ENCODE results near the gene INPP5E.

INPP5E gene

GRCh38 chr9:136429683-136430491 lies 9.8 kb downstream of the INPP5E start (continued):
- TF ChIP-seq ZNF18 (tag by site-specific recombination; IDR thresholded peaks at IDR 0.05) (no peak), ZNF239 (tag by site-specific recombination; IDR thresholded peaks at IDR 0.05) (no peak), KLF17 (tag by site-specific recombination; IDR thresholded peaks at IDR 0.05) (peak; percentile 29; the same call in 1 of the 2 replicates), REST (tag by site-specific recombination; IDR thresholded peaks at IDR 0.05) (no peak), TCF7L2 (IDR thresholded peaks at IDR 0.05; ENCODE audit: borderline replicate concordance, low read depth, low read length) (no peak), ZNF48 (tag by site-specific recombination; IDR thresholded peaks at IDR 0.05) (no peak), GLIS2 (tag by site-specific recombination; IDR thresholded peaks at IDR 0.05) (0 out of 2 replicates have a peak, but pooled peaks have one; percentile 20), GLIS1 (tag by site-specific recombination; IDR thresholded peaks at IDR 0.05) (peak; percentile 23; the same call in 1 of the 2 replicates), ZNF510 (tag by site-specific recombination; IDR thresholded peaks at IDR 0.05; ENCODE audit: insufficient replicate concordance) (no peak), ZNF621 (tag by site-specific recombination; IDR thresholded peaks at IDR 0.05) (no peak), BCL11B (tag by site-specific recombination; IDR thresholded peaks at IDR 0.05; ENCODE audit: low read depth) (no peak), GLI4 (tag by site-specific recombination; IDR thresholded peaks at IDR 0.05) (no peak), ZNF768 (tag by site-specific recombination; IDR thresholded peaks at IDR 0.05) (no peak), ZNF202 (tag by site-specific recombination; IDR thresholded peaks at IDR 0.05; ENCODE audit: borderline replicate concordance) (no peak), ZNF792 (tag by site-specific recombination; IDR thresholded peaks at IDR 0.05) (no peak), ZNF184 (tag by site-specific recombination; IDR thresholded peaks at IDR 0.05) (no peak), BCL6B (tag by site-specific recombination; IDR thresholded peaks at IDR 0.05) (no peak), MZF1 (tag by site-specific recombination; IDR thresholded peaks at IDR 0.05; ENCODE audit: borderline replicate concordance) (no peak), ZFHX2 (tag by site-specific recombination; conservative IDR thresholded peaks at IDR 0.05) (peak; percentile 62), ZNF335 (tag by site-specific recombination; conservative IDR thresholded peaks at IDR 0.05) (no peak), ZBTB20 (tag by site-specific recombination; IDR thresholded peaks at IDR 0.05) (no peak), TSHZ1 (tag by site-specific recombination; IDR thresholded peaks at IDR 0.05; ENCODE audit: borderline replicate concordance) (no peak), ZNF664 (tag by site-specific recombination; IDR thresholded peaks at IDR 0.05) (no peak), ZNF138 (tag by site-specific recombination; IDR thresholded peaks at IDR 0.05; ENCODE audit: borderline replicate concordance) (no peak), ZNF555 (tag by site-specific recombination; conservative IDR thresholded peaks at IDR 0.05) (no peak), ZNF449 (tag by site-specific recombination; IDR thresholded peaks at IDR 0.05) (no peak)

All from HEK293 (cell line).